ENCODE measurements around the gene TMEM255B. TPM values are rescaled to one million over a fixed set of nuclear protein-coding genes. Genes with fewer than 3 reads are reported as not detected.

The TMEM255B gene
- total and polyA plus RNA-seq, 4 donors = 6.0 to 19.6 (median 14.8) TPM

DNA sequence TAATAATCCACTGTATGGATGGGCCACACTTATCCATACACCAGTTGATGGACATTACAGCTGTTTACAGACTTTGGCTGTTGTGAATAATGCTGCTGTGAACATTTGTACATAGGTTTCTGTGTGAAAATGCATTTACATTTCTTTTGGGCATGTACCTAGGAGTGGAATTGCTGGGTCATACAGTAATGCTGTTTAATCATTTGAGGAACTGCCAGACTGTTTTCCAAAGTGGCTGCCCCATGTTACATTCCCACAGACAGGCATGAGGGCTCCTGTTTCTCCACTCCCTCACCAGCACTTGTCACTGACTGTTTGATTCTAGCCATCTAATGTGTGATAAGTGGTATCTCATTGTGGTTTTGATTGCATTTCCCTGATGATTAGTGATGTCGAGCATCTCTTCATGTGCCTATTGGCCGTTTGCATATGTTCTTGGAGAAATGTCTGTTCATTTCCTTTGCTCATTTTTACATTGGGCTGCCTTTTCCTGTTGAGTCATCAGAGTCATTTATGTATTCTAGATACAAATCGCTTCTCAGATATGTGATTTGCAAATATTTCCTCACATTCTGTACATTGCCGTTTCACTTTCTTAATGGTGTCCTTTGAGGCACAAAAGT lies 12.8 kb downstream of the TMEM255B start:
- DNase-seq (no peak), ATAC-seq (ENCODE audit: insufficient read depth, low FRiP score) (no peak)
- 16 to 31% methylated on average over 4 of the region's 4 CpGs for WGBS, 2 donors
- no peak overlapping the region for H3K9ac ChIP-seq (ENCODE audit: insufficient read depth in 1 of 2, low read length in 2 of 2)
- H3K27ac ChIP-seq (ENCODE audit: low read depth in 1 of 2, low read length in 1 of 2) = no peak overlapping the region
- H3K36me3 ChIP-seq (ENCODE audit: control insufficient read depth in 4 of 4, insufficient read depth in 4 of 4, low read length in 4 of 4) = peaks cover 0 to 5% (median 0%) of the 10 kb centered on the region in 4 donors
- no peak for TF ChIP-seq CTCF (IDR thresholded peaks at IDR 0.05; ENCODE audit: control extremely low read depth, extremely low read depth)
- peaks cover 0 to 4% (median 3%) of the 10 kb centered on the region in 4 donors for H3K9me3 ChIP-seq (ENCODE audit: control insufficient read depth in 4 of 4, insufficient read depth in 3 of 4, low read length in 3 of 4)
- peaks cover 0 to 6% (median 4%) of the 10 kb centered on the region in 3 donors for H3K27me3 ChIP-seq (ENCODE audit: control insufficient read depth in 3 of 3, insufficient read depth in 3 of 3, low read length in 2 of 3)
- H3K4me3 ChIP-seq = no peak overlapping the region
- peaks cover 0 to 7% (median 0%) of the 10 kb centered on the region in 5 donors for H3K4me1 ChIP-seq (ENCODE audit: control insufficient read depth in 5 of 5, insufficient read depth in 5 of 5, low read length in 5 of 5)

GRCh38 chr13:113774177-113775107 lies 15.4 kb downstream of the TMEM255B start:
- peaks cover 0 to 4% (median 3%) of the 10 kb centered on the region in 3 donors for H3K27me3 ChIP-seq (ENCODE audit: control insufficient read depth in 3 of 3, insufficient read depth in 3 of 3, low read length in 2 of 3)
- H3K27ac ChIP-seq (ENCODE audit: low read depth in 1 of 2, low read length in 1 of 2) = peak overlapping the region in 1 of 2 donors; percentile 46
- H3K4me3 ChIP-seq = no peak overlapping the region
- WGBS, 2 donors = 79 to 82% methylated on average over 9 of the region's 9 CpGs
- no peak for TF ChIP-seq CTCF (IDR thresholded peaks at IDR 0.05; ENCODE audit: control extremely low read depth, extremely low read depth)
- peak in 1 of 3 donors; percentile 16 for DNase-seq
- H3K9ac ChIP-seq (ENCODE audit: insufficient read depth in 1 of 2, low read length in 2 of 2) = no peak overlapping the region
- H3K4me1 ChIP-seq (ENCODE audit: control insufficient read depth in 5 of 5, insufficient read depth in 5 of 5, low read length in 5 of 5) = peaks cover 0 to 8% (median 0%) of the 10 kb centered on the region in 5 donors
- peaks cover 0 to 5% (median 4%) of the 10 kb centered on the region in 4 donors for H3K9me3 ChIP-seq (ENCODE audit: control insufficient read depth in 4 of 4, insufficient read depth in 3 of 4, low read length in 3 of 4)
- ATAC-seq (ENCODE audit: insufficient read depth, low FRiP score) = no peak
- H3K36me3 ChIP-seq (ENCODE audit: control insufficient read depth in 4 of 4, insufficient read depth in 4 of 4, low read length in 4 of 4) = peaks cover 0 to 2% (median 0%) of the 10 kb centered on the region in 4 donors

GRCh38 chr13:113775451-113776145 lies 16.6 kb downstream of the TMEM255B start:
- WGBS, 2 donors = 92 to 95% methylated on average over 27 to 28 of the region's 28 CpGs
- no peak for TF ChIP-seq CTCF (IDR thresholded peaks at IDR 0.05; ENCODE audit: control extremely low read depth, extremely low read depth)
- H3K4me1 ChIP-seq (ENCODE audit: control insufficient read depth in 5 of 5, insufficient read depth in 5 of 5, low read length in 5 of 5) = peaks cover 0 to 8% (median 0%) of the 10 kb centered on the region in 5 donors
- no peak overlapping the region for H3K27ac ChIP-seq (ENCODE audit: low read depth in 1 of 2, low read length in 1 of 2)
- H3K9ac ChIP-seq (ENCODE audit: insufficient read depth in 1 of 2, low read length in 2 of 2) = no peak overlapping the region
- peaks cover 0 to 5% (median 4%) of the 10 kb centered on the region in 4 donors for H3K9me3 ChIP-seq (ENCODE audit: control insufficient read depth in 4 of 4, insufficient read depth in 3 of 4, low read length in 3 of 4)
- DNase-seq = no peak
- peaks cover 0 to 4% (median 3%) of the 10 kb centered on the region in 3 donors for H3K27me3 ChIP-seq (ENCODE audit: control insufficient read depth in 3 of 3, insufficient read depth in 3 of 3, low read length in 2 of 3)
- H3K36me3 ChIP-seq (ENCODE audit: control insufficient read depth in 4 of 4, insufficient read depth in 4 of 4, low read length in 4 of 4) = no peaks in the 10 kb centered on the region
- no peak for ATAC-seq (ENCODE audit: insufficient read depth, low FRiP score)
- H3K4me3 ChIP-seq = no peak overlapping the region
